DMS53 (cell line): ENCODE results near the gene OXA1L.
"Not testable (repeated sequence)": the region's sequence is repeated elsewhere in the genome, so short reads cannot be mapped to it uniquely, and the experiment has no call there.

Experiments used
- DNase-seq: peaks from one replicate; lab custom pipeline; 2025; lab: John Stamatoyannopoulos, UW

Gene OXA1L

GRCh38 chr14:22766457-22767322 is at the start of gene OXA1L:
OXA1L (plus strand) TSS chr14:22766688; CDS start chr14:22766702, 14 bp downstream.
- peak; percentile 96 for DNase-seq

GRCh38 chr14:22718091-22718490 is 48.4 kb upstream of the OXA1L start:
- no peak for DNase-seq

GRCh38 chr14:22721213-22721612 is 45.3 kb upstream of the OXA1L start:
- DNase-seq = no peak

GRCh38 chr14:22723815-22724214 is 42.7 kb upstream of the OXA1L start:
- DNase-seq = no peak

- not testable (repeated sequence) for DNase-seq
These were observed 41.6 kb upstream of the OXA1L start for GRCh38 chr14:22724847-22725246.

GRCh38 chr14:22725374-22725773 is 41.1 kb upstream of the OXA1L start:
- not testable (repeated sequence) for DNase-seq

GRCh38 chr14:22726012-22726411 is 40.5 kb upstream of the OXA1L start:
- no peak for DNase-seq

GRCh38 chr14:22732062-22732461 is 34.4 kb upstream of the OXA1L start:
- not testable (repeated sequence) for DNase-seq

- no peak for DNase-seq
These were observed 32.7 kb upstream of the OXA1L start for GRCh38 chr14:22733829-22734228.

- no peak for DNase-seq
These were observed 31.4 kb upstream of the OXA1L start for GRCh38 chr14:22735096-22735495.

- DNase-seq = not testable (repeated sequence)
These were observed 30.1 kb upstream of the OXA1L start for GRCh38 chr14:22736384-22736783.

- DNase-seq = no peak
These were observed 29.4 kb upstream of the OXA1L start for GRCh38 chr14:22737052-22737451.

GRCh38 chr14:22739423-22739822 is 27.1 kb upstream of the OXA1L start:
- DNase-seq = no peak

- no peak for DNase-seq
These were observed 26.5 kb upstream of the OXA1L start for GRCh38 chr14:22740020-22740419.

- no peak for DNase-seq
These were observed 18.7 kb upstream of the OXA1L start for GRCh38 chr14:22747769-22748168.

GRCh38 chr14:22748206-22748605 is 18.3 kb upstream of the OXA1L start:
- no peak for DNase-seq

- no peak for DNase-seq
These were observed 17.8 kb upstream of the OXA1L start for GRCh38 chr14:22748631-22749068.

- no peak for DNase-seq
These were observed 14.1 kb upstream of the OXA1L start for GRCh38 chr14:22752422-22752821.

- DNase-seq = no peak
These were observed 12.9 kb upstream of the OXA1L start for GRCh38 chr14:22753586-22753985.

GRCh38 chr14:22757972-22758650 is 8.4 kb upstream of the OXA1L start:
- not testable (repeated sequence) for DNase-seq

- no peak for DNase-seq
These were observed 4.8 kb upstream of the OXA1L start for GRCh38 chr14:22761734-22762133.

GRCh38 chr14:22764382-22764781 is 2.1 kb upstream of the OXA1L start:
- DNase-seq = no peak

- DNase-seq = no peak
These were observed 768 bp downstream of the OXA1L start for GRCh38 chr14:22767323-22767589.
